HT1080 (cell line): ENCODE data around the gene NBL1. TPM values are rescaled to one million over a fixed set of nuclear protein-coding genes. Genes with fewer than 3 reads are reported as not detected.

Experiments used
- DNase-seq: peaks from one replicate; pipeline ENCODE4 v3.0.0-alpha.2; 2015; ENCODE audit warnings: low read depth
- total RNA-seq: library from RNA; depleted of rRNA; stranded (reverse); fragments of >200 nt; shearing (Covaris generic); gene quantifications from 2 replicates; pipeline ENCODE4 v1.2.3, GENCODE V29; 2014

Gene NBL1
- total RNA-seq, 1 experiment from 2014 or later, result 44.7 TPM

- DNase-seq, result no peak
Measured at GRCh38 chr1:19665496-19666465, 21.7 kb downstream of the NBL1 start.

GRCh38 chr1:19668888-19669287 lies 24.8 kb downstream of the NBL1 start:
- DNase-seq, result peak; percentile 66

- DNase-seq, result no peak
Measured at GRCh38 chr1:19670787-19671186, 26.7 kb downstream of the NBL1 start.

GRCh38 chr1:19672237-19672636 lies 28.1 kb downstream of the NBL1 start:
- no peak for DNase-seq

GRCh38 chr1:19675797-19676196 lies 31.7 kb downstream of the NBL1 start:
- DNase-seq, result no peak

GRCh38 chr1:19676438-19676922 lies 32.4 kb downstream of the NBL1 start:
- peak; percentile 31 for DNase-seq

- DNase-seq, result no peak
Measured at GRCh38 chr1:19678493-19678892, 34.4 kb downstream of the NBL1 start.

GRCh38 chr1:19678931-19679453 lies 34.9 kb downstream of the NBL1 start:
- no peak for DNase-seq

GRCh38 chr1:19679691-19680090 lies 35.6 kb downstream of the NBL1 start:
- DNase-seq, result no peak

GRCh38 chr1:19680644-19681043 lies 36.5 kb downstream of the NBL1 start:
- no peak for DNase-seq

GRCh38 chr1:19682257-19682656 lies 38.1 kb downstream of the NBL1 start:
- peak; percentile 76 for DNase-seq

- DNase-seq, result no peak
Measured at GRCh38 chr1:19682901-19683300, 38.8 kb downstream of the NBL1 start.

GRCh38 chr1:19683351-19683750 lies 39.2 kb downstream of the NBL1 start:
- DNase-seq, result no peak

GRCh38 chr1:19684677-19685076 lies 40.6 kb downstream of the NBL1 start:
- no peak for DNase-seq

GRCh38 chr1:19685994-19686393 lies 41.9 kb downstream of the NBL1 start:
- DNase-seq, result no peak

GRCh38 chr1:19687414-19687813 lies 43.3 kb downstream of the NBL1 start:
- DNase-seq, result no peak

- DNase-seq, result no peak
Measured at GRCh38 chr1:19688041-19688842, 44.1 kb downstream of the NBL1 start.

GRCh38 chr1:19689085-19689757 lies 45.1 kb downstream of the NBL1 start:
- no peak for DNase-seq

- no peak for DNase-seq
Measured at GRCh38 chr1:19689856-19690255, 45.7 kb downstream of the NBL1 start.

- DNase-seq, result no peak
Measured at GRCh38 chr1:19690342-19690741, 46.2 kb downstream of the NBL1 start.

GRCh38 chr1:19694298-19694697 lies 50.2 kb downstream of the NBL1 start:
- no peak for DNase-seq
